GM19372 (cell line): ENCODE results near the gene PRDM7.

ENCODE experiments used
- ATAC-seq: cut with Tn5 transposase; IDR thresholded peaks from one replicate; pipeline ENCODE4 v1.9.1; 2021; ENCODE audit warnings: mild to moderate bottlenecking, low read depth, moderate library complexity; ENCODE audit not compliant: unreplicated experiment

PRDM7 gene

DNA sequence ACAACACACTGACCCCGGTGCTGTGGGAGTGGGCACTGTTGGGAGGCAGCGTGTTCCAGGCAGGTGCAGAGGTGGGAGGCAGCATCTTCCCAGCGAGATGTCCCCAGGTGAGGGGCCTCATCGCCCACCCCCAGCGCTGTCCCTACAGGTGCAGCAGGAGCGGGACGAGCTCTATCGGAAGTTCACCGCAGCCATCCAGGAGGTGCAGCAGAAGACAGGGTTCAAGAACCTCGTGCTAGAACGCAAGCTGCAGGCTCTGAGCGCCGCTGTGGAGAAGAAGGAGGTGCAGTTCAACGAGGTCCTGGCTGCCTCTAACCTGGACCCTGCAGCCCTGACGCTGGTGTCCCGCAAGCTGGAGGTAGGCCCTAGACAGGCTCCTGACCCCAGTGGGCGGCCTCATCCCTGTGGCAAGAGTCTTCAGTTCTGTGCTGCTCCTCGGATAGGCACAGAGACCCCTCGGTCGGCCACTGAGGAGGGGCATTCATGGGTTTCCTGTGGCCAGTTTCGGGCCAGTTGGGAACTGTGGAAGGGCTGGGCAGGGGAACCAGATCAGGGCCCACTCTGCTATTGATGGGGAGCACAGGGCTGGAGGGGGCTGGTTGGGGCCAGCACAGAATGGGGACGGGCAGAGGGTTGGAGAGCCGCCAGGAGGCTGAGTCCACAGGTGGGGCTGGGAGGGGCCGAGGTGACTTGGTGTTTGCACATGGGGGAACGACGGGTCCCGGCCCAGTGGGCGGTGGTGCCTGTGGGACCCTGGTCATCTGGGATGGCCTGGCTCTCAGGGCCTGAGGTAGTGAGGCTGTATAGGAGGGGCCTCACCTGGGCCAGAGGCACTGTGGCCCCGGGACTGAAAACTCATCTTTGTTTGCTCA is 36.7 kb downstream of the PRDM7 start:
- no peak for ATAC-seq

DNA sequence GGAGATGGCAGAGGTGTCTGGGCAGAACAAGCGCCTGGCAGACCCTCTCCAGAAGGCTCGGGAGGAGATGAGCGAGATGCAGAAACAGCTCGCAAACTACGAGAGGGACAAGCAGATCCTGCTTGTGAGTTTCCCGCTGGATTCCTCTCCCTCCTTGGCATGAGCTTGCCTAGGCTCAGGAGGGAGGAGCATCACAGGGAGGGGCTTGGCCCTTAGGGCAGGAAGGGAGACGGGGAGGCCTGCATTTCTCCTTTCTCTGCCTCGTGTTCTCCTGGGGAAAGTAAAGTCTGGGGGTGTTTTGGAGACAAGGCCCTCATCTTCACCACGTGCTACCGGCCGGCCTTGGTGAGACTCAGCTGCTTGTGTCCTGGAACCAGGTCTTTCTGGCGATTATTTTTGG is 39.9 kb downstream of the PRDM7 start:
- no peak for ATAC-seq

DNA sequence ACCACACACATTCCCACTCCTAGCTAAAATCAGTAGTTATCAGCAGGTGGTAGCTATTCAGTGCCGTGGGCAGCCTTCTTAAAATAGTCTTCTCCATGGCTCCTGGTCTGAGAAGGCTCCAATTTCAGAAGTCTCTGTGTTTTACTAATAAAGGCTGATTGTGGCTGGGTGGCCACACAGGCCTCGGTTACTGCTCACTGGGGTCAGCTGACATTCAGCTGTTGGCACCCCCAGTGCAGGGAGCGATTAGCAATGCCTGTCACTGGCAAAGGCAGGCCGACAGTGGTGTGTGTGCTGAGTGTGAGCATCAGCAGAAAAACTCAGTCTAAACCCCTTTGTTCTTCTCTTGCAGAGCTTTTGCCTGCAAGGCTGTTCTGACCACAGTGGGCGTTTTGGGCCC is 41.2 kb downstream of the PRDM7 start:
- no peak for ATAC-seq

DNA sequence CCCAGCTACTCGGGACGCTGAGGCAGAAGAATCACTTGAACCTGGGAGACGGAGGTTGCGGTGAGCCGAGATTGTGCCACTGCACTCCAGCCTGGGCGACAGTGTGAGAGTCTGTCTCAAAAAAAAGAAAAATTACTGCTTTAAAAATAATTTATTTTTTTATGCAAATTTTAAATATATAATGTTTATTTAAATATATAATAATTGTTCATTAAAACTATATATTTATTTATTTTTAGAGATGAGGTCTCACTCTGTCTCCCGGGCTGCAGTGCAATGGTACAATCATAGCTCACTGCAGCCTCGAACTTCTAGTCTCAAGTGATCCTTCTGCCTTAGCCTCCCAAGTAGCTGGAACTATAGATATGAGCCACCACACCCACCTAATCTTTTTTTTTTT is 42.6 kb downstream of the PRDM7 start:
- no peak for ATAC-seq

DNA sequence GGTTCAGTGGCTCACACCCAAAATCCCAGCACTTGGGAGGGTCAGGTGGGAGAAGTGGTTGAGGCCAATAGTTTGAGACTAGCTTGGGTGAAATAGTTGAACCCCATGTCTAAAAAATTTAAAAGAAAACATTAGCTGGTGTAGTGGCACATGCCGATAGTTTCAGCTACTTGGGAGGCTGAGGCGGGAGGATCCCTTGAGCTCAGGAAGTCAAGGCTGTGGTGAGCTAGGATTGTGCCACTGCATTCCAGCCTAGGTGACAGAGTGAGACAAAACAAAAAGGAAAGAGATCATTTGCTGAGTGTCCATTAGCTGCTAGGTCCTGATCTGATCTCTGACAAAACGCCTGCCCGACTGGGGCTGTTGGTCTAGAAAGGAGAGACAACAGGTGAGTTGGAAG is 43.7 kb downstream of the PRDM7 start:
- no peak for ATAC-seq

DNA sequence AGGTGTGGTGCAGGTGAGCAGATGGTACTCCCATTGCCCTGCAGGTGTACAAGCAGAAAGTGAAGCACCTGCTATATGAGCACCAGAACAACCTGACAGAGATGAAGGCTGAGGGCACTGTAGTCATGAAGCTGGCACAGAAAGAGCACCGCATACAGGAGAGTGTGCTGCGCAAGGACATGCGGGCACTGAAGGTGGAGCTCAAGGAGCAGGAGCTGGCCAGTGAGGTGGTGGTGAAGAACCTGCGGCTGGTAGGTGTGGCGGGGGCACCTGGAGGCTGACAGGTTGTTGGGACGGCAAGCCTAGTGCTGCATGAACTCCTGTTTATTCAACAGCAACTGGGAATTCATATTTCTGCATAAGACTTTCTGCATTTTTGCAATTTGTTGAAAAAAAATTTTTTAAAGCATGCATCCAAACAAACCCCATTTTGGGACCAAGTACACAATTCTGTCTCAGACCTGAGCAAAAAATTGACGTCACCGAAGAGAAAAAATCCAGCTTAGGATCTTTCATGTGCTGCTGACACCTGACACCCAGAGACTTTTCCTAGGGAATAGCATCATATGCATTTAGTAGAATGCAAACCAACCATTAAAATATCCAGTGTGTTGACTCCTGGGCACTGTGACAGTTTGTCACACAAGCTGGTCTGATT is 44.3 kb downstream of the PRDM7 start:
- ATAC-seq = no peak

DNA sequence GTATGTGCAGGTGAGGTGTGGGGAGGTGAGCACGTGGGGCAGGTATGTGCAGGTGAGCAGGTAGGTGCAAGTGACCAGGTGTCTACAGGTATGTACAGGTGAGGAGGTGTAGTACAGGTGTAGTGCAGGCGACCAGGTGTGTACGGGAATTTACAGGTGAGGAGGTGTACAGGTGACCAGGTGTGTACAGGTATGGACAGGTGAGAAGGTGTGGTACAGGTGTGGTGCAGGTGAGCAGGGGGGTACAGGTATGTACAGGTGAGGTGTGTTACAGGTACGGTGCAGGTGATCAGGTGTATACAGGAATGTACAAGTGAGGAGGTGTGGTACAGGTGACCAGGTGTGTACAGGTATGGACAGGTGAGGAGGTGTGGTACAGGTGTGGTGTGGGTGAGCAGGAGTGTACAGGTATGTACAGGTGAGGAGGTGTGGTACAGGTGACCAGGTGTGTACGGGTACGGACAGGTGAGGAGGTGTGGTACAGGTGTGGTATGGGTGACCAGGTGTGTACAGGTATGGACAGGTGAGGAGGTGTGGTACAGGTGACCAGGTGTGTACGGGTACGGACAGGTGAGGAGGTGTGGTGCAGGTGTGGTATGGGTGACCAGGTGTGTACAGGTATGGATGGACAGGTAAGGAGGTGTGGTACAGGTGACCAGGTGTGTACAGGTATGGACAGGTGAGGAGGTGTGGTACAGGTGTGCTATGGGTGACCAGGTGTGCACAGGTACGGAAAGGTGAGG is 45.0 kb downstream of the PRDM7 start:
- ATAC-seq = no peak

DNA sequence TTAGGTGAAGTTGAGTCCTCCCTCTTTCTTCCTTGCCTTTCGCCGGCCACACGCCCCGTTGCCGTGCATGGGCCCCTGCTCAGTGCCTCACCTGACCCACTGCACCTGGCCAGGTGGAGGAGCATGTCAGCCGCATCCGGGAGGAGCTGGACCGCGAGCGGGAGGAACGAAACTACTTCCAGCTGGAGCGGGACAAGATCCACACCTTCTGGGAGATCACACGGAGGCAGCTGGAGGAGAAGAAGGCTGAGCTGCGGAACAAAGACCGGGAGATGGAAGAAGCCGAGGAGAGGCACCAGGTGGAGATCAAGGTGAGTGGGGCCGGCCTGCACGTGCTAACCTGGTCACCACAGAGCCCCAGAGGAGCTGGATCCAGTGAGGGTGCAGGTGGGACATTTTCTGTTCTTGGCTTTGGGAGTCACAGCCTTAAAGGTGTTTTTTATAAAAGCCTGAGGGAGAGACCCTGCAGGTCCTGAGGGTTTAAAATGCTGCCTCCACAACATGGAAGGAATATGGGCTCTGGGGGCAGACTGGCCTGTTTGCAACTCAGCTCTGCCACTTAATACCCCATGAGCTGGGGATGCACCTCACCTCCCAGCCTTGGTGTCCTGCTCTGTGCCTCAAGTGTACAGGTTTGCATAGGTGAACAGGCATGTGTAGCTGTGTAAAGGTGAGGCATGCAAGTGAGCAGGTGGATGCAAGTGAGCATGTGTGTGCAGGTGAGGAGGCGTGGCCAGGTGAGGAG is 45.8 kb downstream of the PRDM7 start:
- no peak for ATAC-seq

DNA sequence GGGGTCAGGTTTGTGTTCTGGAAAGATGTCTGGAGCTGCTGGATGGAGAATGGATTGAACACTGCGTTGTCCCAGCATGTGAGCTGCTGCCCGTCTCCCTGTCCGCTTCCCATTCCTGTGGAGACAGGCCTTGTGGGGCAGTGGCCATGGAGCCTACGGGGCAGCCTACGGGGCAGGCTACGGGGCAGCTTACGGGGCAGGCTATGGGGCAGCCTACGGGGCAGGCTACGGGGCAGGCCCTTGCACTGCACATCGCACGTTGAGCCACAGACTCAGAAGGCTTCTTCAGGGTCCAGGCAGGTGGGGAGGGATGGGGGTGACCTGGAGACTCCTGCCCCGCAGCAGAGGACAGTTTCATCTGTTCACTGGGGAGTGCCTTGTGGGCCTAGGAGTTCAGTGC is 48.1 kb downstream of the PRDM7 start:
- no peak for ATAC-seq

DNA sequence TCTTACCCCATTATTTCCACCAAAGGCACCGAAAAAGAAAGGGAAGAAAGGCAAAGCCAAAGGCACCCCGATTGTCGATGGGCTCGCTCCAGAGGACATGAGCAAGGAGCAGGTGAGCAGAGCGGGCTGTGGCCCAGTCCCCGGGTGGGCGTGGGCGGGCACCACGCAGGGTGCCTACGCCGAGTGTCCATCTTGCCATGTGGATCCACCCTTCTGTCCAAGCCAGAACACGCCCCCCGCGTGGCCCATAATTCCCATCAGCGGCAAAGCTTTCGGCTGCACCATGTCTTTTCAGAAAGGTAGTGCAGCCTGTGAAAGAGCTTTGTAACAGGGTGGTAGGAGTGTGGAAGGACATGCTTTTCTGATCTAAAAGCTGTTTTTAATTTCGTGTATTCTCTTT is 49.5 kb downstream of the PRDM7 start:
- ATAC-seq = no peak

DNA sequence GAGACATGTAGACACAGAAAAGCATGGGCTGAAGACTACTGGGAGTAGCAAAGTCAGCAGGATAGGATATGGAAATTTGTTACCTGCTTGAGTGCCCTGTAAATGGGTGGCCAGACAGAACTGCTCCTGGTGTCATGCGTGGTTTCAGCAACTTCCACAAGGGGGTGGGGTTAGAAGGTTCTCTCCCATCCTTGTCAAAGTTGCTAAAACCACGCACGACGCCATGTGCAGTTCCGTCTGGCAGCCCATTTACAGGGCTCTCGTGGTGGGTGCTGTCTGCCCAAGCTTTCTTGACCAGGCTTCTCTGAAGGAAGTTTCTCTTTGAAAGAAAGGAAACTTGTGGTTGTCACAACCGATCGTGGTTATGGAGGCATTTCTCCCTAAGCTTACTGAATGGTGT is 51.0 kb downstream of the PRDM7 start:
- no peak for ATAC-seq

DNA sequence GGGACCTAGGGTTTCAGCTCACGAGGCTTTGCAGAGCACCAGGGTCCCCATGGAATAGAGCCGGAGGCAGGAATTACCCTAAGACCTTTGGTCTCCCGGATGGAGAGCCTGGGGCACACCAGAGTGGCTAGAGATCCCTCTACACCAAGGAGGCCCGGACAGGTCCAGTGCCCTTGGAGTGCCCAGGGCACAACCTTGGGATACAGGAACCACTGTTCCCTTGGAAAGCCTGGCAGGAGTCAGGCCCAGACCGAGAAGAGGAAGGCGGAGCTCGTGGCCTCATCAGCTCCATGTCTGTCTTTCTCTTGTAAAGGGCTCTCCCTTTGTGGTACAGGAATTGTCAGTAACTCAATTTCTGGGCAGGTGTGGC is 54.1 kb downstream of the PRDM7 start:
- no peak for ATAC-seq

DNA sequence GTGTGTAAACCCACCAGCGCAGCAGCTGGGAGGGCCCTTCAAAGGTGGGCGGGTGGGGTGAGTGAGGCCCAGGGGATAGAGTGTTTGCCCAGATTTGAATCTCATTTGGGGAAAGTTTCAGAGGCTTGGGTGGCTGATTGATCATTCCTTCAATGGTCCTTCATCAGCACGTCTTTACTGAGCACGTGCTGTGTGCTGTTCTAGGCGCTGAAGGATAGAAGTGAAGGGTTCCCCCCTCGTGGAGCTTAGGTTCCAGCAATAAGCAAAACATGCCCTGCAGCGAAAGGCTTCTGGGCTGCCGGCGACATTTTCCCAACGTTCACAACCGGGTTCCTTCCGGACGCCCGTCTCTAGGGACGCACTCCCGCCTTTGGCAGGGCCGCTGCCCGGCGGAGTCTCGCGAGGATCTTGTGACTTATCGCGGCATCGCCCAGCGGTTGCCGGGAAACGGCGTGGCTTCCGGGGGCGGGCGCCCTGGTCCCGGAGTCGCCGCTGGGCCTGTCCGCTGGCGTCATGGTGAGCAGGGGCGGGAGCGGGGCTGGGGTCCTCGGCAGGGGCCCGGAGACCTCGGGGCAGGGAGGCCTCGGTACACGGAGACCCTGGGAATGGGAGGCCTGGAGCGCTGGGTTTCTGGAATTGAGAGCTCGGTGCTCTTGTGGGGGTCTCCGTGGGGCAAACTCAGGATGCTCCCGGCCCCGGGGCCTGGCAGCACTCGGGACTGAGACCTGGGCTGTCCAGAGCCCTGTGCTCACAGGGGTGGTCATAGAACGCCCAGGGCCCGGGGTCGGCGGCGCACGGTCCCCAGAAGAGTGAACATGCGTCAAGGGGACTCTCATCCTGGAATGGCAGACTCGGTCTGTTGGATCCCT is 54.7 kb downstream of the PRDM7 start:
- ATAC-seq = no peak

DNA sequence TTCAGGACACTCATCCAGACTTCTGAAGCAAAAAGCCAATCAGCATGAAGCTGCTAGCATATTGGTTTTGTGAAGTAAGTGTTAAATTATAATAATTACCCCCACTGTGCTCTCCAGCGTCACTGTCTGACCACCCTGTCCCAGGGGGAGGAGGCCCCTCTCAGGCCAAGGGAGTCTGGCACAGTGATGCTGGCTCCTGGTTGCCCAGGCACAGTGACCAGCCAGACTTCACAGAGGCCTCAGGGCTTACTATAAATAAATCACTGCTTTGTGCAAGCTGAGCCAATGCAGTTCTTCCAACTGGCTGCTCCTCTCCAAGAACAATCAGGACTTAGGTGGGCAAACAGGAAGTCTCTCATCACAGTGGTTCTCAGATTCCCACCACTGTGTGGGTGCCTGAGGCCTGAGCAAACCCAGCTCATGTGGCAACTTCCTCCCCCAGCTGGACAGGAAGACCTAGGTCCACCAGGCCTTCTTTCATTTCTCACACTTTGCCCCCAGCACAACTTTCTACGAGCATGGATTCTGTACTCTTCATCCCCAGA is 56.2 kb downstream of the PRDM7 start:
- ATAC-seq = no peak

DNA sequence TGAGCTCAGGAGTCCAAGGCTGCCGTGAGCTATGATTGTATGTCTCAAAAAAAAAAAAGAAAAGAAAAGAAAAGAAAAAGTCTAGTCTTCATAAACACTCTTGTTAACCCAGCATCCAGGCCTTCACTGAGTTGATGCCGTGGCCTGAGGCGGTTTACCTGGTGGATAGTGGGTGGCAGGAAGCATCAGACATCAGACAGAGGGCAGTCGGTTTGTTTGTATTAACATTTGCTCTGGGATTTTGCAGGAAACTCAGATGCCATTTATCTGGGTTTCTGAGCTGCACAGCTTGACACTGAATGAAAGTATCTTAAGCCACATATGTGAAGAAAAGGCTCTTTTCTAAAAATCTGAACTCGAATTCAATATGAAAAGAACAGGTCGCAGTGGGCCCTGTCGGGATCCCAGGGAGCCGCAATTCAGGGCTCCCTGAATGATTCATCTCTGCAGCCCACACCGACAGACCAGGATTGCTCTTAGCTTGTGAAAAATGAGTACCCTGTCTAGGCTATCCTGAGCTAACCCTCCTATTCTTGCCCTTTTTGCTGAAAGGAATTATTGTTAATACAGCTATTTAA is 56.8 kb downstream of the PRDM7 start:
- no peak for ATAC-seq

DNA sequence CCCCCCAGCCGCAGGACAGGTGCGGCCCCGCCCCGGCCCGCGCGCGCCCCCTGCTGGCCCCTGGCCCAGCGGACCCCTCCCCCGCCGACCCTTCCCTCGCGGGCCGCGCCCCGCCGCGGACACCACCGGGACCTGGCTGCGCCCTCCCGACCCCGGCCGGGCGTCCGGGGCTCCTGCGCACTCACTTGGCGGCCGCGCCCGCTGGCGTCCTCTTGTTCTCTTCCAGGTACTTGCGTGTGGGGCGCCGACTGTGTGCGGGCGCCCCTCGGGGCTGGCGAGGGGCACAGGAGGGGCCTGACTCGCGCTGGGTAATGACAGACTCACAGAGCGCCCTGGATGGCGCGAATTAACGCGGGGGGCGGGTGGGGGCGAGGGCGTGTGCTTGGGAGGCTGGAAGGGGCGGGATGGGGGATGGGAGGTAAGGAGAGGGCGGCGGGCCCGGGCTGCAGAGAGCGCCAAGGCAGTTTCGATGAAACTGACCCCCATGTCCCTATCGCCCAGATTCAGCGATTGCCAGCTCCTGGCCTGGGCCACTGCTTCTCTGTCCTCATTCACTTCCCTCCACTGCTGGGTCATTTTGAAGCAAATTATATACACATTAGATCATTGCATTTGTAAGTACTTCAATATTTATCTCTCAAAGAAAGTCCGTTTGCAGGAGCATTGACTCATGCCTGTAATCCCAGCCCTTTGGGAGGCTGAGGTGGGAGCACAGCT is 57.4 kb downstream of the PRDM7 start:
- no peak for ATAC-seq

DNA sequence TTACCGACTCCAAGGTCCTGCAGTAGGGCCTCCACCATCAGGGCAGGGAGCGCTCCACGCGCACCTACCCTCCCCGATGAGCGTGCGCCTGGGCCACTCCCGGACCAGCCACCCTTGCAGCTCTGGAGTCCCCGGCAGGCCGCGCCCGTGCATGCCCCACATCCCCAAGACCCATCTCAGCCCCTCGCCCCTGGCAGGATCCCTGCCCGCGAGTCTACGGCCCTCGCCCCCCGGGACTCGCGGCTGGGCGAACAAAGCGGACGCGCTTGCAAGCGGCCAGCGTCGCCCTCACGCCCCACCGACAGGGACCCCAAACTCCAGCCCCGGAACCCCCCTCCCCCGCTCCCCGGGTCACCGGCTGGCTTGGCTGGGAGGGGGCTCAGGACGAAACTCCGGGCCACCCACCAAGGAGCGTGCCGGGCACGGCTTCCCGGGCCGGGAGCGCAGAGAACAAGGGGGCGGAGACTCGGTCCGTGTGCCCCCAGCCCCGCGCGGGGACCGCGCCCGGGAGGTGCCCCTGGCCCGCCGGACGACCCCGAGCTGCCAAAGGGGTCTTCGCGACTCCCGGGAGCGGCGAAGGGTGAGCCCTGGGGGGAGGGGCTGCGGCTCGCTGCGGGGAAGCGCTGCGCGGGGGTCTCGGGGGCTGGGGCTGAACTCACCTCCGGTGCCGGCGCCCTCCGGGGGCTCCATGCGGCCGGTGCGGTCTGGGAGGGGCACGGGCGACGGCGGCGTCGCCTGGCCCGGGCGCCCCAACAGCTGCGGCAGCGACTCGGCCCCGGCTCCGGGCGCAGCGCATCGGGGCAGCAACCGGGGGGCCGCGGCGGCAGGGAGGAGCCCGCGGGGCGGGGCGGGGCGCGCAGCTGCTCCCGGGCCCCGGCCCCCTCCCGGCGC is 58.2 kb downstream of the PRDM7 start, which contains the start of gene DBNDD1:
Gene DBNDD1 (minus strand): TSS at position 805 of the 891 bp plus-strand sequence. CDS start 115 bp downstream, at position 690.
- no peak for ATAC-seq

DNA sequence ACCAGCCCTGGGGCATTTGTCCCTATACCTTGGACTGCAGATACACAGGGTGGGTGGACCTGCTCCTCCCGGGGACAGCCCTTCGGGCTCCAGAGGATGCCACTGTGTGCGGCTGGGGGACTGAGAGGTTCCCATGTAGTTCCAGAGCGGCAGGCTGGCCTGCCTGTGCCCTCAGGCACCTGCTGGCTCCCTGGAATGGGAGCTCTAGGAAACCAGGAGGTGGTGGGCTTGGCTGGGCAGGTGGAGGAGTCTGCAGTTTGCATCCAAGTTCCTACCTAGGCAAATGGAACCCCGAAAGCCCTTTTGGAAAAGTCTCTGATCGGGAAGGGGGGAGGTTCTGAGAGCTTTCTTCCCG is 58.9 kb downstream of the PRDM7 start:
- no peak for ATAC-seq
